OCI-M1 (cell line): ENCODE measurements around the gene ZFP36L2.
A peak's percentile ranks its signal among the peaks of the same experiment; 100 is the strongest.

Experiments
- DNase-seq: peaks from one replicate; lab custom pipeline; 2025; lab: John Stamatoyannopoulos, UW

The ZFP36L2 gene

GRCh38 chr2:43246641-43247040 lies 20.2 kb upstream of the ZFP36L2 start:
- DNase-seq = no peak

GRCh38 chr2:43241558-43241957 lies 15.2 kb upstream of the ZFP36L2 start:
- no peak for DNase-seq

- no peak for DNase-seq
Observed at GRCh38 chr2:43240766-43241150, 14.4 kb upstream of the ZFP36L2 start.

- DNase-seq = peak; percentile 23
Observed at GRCh38 chr2:43239981-43240765, 13.8 kb upstream of the ZFP36L2 start.

GRCh38 chr2:43238813-43239212 lies 12.4 kb upstream of the ZFP36L2 start:
- no peak for DNase-seq

- DNase-seq = peak; percentile 31
Observed at GRCh38 chr2:43238176-43238575, 11.8 kb upstream of the ZFP36L2 start.

GRCh38 chr2:43233218-43234212 lies 7.1 kb upstream of the ZFP36L2 start:
- DNase-seq = peak; percentile 35

GRCh38 chr2:43230951-43231827 lies 4.8 kb upstream of the ZFP36L2 start:
- DNase-seq = peak; percentile 15

GRCh38 chr2:43230351-43230885 lies 4.0 kb upstream of the ZFP36L2 start:
- no peak for DNase-seq

GRCh38 chr2:43228756-43229659 lies 2.6 kb upstream of the ZFP36L2 start:
- DNase-seq = no peak

- peak; percentile 61 for DNase-seq
Observed at GRCh38 chr2:43228321-43228751, 1.9 kb upstream of the ZFP36L2 start.

GRCh38 chr2:43227830-43228281 lies 1.4 kb upstream of the ZFP36L2 start:
- no peak for DNase-seq

GRCh38 chr2:43226955-43227829 lies 786 bp upstream of the ZFP36L2 start:
- peak; percentile 92 for DNase-seq

- peak; percentile 91 for DNase-seq
Observed at GRCh38 chr2:43225788-43226557, 433 bp downstream of the ZFP36L2 start.

GRCh38 chr2:43225093-43225787 lies 1.2 kb downstream of the ZFP36L2 start:
- DNase-seq = peak; percentile 80

- DNase-seq = peak; percentile 68
Observed at GRCh38 chr2:43224571-43225092, 1.8 kb downstream of the ZFP36L2 start.

GRCh38 chr2:43224131-43224570 lies 2.3 kb downstream of the ZFP36L2 start:
- peak; percentile 93 for DNase-seq
